Stimulated activated CD8-positive, alpha-beta memory T cell treated with anti-CD3 and anti-CD28 coated beads, Interleukin-7, amount 100 ng/mL, for 1 hour (primary cell): ENCODE measurements around the gene ADAMTS10.
"Not testable (repeated sequence)": the region's sequence is repeated elsewhere in the genome, so short reads cannot be mapped to it uniquely, and the experiment has no call there.

Experiments
- DNase-seq, 2 donors: peaks; one replicate each; pipeline ENCODE4 v3.0.0-alpha.2; 2020; ENCODE audit warnings: low read depth in 2 of 2

The ADAMTS10 gene

DNA sequence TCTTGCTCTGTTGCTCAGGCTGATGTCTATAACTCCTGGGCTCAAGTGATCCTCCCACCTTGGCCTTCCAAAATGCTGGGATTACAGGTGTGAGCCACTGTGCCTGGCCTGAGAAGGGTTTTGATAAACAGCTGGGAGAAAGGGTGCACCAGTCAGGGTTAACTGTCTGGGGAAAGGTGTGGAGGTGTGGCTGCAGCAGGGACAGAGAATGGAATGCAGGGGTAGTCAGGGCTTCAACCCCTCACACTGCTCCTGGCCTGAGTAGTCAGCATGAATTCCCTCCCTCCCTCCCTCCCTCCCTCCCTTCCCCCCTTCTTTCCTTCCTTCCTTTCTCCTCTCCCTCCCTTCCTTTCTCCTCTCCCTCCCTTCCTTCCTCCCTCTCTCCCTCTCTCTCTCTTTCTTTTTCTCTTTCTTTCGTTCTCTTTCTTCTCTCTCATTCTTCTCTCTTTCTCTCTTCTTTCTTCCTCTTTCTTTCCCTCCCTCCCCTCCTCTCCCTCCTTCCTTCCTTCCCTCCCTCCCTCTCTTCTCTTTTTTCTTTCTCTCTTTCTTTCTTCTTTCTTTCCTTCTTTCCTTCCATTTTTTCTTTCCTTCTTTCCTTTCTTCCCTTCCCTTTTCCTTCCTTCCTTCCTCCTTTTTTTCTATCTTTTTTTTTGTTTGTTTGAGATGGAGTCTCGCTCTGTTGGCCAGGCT is 49.3 kb downstream of the ADAMTS10 start:
- no peak for DNase-seq

DNA sequence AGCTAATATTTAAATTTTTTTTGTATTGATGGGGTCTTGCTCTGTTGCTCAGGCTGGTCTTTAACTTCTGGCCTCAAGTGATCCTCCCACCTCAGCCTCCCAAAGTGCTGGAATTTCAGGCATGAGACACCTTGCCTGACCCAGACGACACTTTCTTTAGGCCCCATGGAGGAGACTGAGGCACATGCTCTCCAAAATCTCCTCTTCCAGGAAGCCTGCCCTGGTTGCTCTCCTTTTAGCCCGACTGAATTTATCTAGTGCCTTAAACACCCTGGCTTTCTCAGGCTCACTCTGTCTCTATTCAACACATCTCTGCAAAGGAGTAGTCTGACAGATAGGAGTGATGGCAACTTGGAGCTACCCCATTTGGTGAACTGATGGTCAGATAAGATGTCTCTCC is 52.2 kb downstream of the ADAMTS10 start:
- DNase-seq = no peak

DNA sequence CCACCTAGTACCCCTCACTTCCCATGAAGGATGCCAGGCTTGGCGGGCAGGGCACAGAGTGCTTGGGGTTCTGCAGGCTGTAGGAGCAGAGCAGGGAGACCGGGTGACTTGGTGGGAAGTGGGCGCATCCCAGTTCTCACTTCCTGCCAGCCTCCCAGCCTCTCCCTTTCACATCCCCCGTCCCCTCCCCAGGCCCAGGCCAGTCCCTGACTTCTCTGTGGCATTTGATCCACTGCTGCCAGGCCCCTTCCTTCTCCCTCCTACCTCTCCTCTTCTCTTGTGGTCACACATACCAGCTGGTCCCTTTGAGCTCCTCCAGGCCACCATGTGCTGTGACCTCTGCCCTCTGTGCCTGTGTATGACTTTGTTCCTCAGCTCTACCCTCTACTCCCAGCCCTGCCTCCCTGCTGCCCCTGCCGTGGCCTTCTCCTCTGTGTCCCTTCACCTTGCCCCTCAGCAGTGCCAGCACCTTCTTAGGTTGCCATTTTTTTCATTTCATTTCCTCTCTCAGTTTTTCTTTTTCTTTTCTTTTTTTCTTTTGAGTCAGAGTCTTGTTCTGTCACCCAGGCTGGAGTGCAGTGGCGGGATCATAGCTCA is 52.8 kb downstream of the ADAMTS10 start:
- no peak for DNase-seq

DNA sequence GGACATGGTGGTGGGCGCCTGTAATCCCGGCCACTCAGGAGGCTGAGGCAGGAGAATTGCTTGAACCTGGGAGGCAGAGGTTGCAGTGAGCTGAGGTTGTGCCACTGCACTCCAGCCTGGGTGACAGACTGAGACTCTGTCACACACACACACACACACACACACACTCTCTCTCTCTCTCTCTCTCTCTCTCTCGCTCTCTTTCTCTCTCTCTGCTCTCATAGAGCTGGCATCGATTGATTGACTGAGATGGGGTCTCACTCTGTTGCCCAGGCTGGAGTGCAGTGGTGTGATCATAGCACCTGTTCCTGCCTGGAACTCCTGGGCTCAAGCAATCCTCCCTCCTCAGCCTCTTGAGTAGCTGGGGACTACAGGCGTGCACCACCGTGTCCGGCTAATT is 56.8 kb downstream of the ADAMTS10 start:
- not testable (repeated sequence) for DNase-seq

DNA sequence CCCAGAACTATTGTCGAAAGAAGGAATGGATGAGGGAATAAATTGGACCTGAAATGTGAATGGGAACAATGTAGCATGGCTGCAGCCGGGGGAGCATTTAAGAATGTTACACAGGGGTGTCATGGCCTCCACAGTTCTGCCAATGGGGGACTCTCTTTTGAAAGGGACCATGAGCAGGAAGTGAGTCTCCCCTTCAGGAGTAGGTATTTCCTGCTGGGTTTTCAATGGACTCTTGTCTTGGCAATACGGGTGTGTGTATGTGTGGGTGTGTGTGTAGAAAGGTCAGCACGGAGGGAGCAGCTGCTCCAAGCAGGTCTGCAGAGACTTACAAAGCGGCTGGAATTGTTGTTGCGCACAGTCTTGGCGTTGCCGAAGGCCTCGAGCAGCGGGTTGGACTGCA is 57.7 kb downstream of the ADAMTS10 start:
- DNase-seq = no peak

DNA sequence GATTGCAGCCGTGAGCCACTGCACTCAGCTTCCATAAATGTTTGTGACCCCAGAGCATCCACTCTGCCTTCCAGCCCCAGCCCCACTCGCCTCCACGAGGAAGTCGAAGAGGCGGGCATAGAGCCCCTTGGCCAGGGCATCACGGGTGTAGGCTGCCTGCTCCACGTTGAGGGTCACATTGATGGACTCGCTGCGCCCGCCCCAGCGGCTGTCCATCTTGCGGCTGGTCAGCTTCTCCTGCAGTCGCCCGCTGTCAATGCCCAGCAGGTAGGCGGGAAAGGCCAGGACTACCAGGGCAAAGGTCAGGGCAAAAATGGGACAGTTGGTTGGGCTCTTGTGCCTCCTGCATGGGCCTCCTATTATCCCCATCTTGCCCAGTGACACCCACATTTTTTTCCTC is 60.4 kb downstream of the ADAMTS10 start:
- DNase-seq = no peak

DNA sequence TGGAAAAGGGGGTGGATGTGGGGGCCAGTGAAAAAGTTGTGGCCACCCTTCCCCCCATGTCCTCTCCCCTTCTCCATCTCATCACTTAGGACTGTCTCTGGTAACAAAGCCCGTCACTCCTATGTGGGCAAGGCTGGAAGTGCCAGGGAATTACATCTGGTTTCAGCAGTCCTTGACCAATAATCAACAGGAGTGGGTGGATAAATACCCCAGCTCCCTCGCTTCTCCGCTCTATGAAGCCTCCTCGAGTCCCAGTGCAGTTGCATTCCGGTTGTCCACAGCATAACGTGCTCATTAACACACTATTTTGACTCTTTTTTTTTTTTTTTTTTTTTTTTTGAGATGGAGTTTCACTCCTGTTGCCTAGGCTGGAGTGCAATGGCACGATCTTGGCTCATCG is 64.8 kb downstream of the ADAMTS10 start:
- DNase-seq = no peak

DNA sequence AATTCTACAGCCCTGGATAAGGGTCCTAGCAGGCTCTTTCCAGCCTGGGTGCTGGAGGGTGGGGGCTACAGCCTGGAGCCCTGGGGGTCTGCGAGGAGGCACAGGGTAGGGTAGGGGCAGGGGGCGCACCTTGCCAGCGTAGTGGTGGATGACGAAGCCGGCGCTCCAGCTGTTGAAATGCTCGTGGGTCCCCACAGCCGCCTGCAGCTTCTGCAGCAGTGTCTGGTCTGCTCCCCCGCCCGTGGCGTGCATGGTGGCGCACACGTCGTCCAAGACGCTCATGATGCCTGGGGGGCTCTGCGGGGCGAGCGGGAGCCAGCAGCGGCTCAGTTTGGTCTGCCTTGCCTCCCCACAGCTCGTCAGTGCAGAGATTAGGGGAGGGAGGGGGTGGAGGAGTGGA is 66.3 kb downstream of the ADAMTS10 start:
- DNase-seq = no peak

DNA sequence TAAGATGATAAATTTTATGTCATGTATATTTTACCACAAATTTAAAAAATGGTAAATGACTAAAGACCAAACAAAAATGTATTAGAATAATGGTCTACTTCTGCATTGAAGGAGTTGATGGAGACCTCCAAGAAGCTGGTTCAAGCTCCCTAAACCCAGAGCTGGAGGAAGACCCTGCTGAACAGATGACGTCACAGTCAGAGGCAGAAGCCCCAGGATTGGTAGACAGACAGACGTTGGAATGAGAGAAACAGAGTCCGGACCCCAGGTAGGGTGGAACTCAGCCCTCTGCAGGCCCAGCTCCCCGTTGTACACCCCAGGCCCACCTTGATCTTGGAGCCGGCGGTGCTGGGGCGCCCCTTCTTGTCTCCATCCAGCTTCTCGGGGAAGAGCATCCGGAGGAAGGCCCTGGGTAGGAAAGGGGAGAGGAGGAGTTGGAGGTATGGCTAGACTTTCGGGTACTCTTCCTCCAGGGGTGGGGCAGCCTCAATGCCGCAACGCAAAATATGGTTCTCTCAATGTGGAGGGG is 70.8 kb downstream of the ADAMTS10 start:
- no peak for DNase-seq

DNA sequence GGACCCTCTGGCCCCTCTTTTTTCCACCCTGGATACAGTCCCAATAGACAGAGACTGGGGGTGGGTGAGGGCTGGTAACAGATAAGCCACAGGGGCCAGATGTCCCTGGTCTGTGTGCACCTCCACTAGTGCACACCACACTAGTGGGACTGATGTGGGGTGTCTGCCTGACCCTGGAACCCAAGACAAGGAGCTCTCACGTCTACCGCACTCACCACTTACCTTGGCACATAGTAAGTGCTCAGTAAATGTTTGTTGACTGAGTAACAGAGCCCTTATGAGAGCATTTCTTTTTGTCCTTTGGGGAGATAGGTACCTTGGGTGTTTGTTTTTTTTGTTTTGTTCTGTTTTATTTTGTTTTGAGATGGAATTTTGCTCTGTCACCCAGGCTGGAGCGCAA is 73.4 kb downstream of the ADAMTS10 start:
- DNase-seq = no peak

DNA sequence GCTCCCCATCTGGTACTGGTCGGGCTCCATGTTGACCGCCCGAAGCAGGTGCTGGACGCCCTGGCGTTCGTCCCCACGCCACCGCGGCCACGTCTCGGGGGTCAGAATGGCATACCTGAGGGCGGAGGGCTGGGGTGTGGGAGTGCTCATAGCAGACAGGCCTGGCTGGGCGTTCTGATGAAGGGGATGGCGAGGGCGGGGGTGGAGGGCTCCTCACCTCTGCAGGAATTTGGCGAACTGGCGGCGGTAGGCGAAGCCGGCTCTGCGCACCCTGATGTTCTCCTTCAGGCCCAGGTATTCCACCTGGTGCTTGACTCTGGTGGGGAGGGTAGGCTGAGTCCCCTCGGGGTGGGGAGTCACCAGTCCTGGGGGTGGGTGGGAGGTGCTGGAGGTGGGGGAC is 74.2 kb downstream of the ADAMTS10 start:
- no peak for DNase-seq

DNA sequence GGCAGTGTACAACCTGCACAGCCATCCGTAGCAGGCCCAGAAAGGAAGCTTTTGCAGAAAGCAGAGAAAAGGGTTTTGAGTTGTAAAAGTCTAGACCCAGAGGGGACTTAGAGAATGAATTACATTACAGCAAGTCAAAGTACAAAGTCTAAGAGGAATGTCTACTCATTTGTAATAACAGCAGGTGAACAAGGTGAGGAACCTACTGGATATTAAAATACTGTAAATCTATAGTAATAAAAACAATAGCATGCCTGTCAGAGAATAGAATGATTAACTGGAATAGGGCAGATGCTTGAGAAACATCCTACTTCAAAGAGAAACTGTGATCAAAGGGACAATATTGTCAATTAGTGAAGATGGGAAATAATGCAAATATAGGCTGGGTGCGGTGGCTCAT is 78.3 kb downstream of the ADAMTS10 start:
- no peak for DNase-seq

DNA sequence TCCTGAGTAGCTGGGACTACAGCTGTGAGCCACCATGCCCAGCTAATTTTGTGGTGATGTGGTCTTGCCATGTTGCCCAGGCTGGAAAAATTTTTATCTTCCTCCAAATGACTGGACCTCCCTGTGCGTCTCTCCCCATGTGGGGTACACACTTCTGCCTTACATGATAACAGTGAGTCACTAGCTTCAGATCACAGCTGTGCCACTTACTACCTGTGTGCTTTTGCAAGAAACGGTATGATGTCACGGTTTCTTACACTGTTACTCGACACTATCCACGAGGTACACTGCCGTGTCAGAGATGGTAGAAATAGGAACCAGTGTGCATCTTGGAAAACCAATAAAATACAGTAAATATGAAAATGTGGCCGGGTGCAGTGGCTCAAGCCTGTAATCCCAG is 79.0 kb downstream of the ADAMTS10 start:
- no peak for DNase-seq
